SK-N-SH treated with all-trans-retinoic acid at 6 μM for 48 hours (cell line): ENCODE data around the gene AGPAT3.

ENCODE experiments used
- ARNTL ChIP-seq: fragments of 450-650 bp; formaldehyde crosslinking; IDR thresholded peaks from 2 replicates; pipeline ENCODE4 v1.5.0; 2020; ENCODE audit warnings: low read depth, mild to moderate bottlenecking, moderate library complexity, borderline replicate concordance
- CREB5 ChIP-seq: fragments of 250-450 bp; sonication (Bioruptor Pico); IDR thresholded peaks from 2 replicates; pipeline ENCODE4 v1.5.1; 2020; ENCODE audit warnings: low read depth, mild to moderate bottlenecking, moderate library complexity
- ISL1 ChIP-seq: fragments of 250-450 bp; sonication (Bioruptor Pico); IDR thresholded peaks from 2 replicates; pipeline ENCODE4 v2.1.2; 2022; ENCODE audit warnings: mild to moderate bottlenecking, moderate library complexity
- OSR1 ChIP-seq: fragments of 250-450 bp; sonication (Bioruptor Pico); IDR thresholded peaks from 2 replicates; pipeline ENCODE4 v1.8.0; 2022; ENCODE audit warnings: moderate library complexity, mild to moderate bottlenecking, inconsistent platforms
- PATZ1 ChIP-seq: fragments of 250-450 bp; sonication (Bioruptor Pico); IDR thresholded peaks from 2 replicates; pipeline ENCODE4 v1.8.0; 2020; ENCODE audit warnings: mild to moderate bottlenecking, moderate library complexity, borderline replicate concordance
- POU6F1 ChIP-seq: fragments of 250-450 bp; sonication (Bioruptor Pico); IDR thresholded peaks from 2 replicates; pipeline ENCODE4 v1.8.0; 2021; ENCODE audit warnings: low read depth, mild to moderate bottlenecking, moderate library complexity, borderline replicate concordance
- RARB ChIP-seq: fragments of 250-450 bp; sonication (Bioruptor Pico); IDR thresholded peaks from 2 replicates; pipeline ENCODE4 v1.8.0; 2021; ENCODE audit warnings: mild to moderate bottlenecking, moderate library complexity
- SNAI2 ChIP-seq: fragments of 250-450 bp; sonication (Bioruptor Pico); IDR thresholded peaks from 2 replicates; pipeline ENCODE4 v1.5.0; 2020; ENCODE audit warnings: mild to moderate bottlenecking, moderate library complexity
- TOX ChIP-seq: fragments of 250-450 bp; sonication (Bioruptor Pico); IDR thresholded peaks from 2 replicates; pipeline ENCODE4 v1.8.0; 2021; ENCODE audit warnings: mild to moderate bottlenecking, moderate library complexity, borderline replicate concordance
- ZFP3 ChIP-seq: fragments of 250-450 bp; sonication (Bioruptor Pico); IDR thresholded peaks from 2 replicates; pipeline ENCODE4 v1.5.0; 2020; ENCODE audit warnings: mild to moderate bottlenecking, moderate library complexity
- ZNF70 ChIP-seq: fragments of 450-650 bp; formaldehyde crosslinking; IDR thresholded peaks from 2 replicates; pipeline ENCODE4 v1.5.0; 2020; ENCODE audit warnings: mild to moderate bottlenecking, moderate library complexity
- ZNF8 ChIP-seq: fragments of 450-650 bp; formaldehyde crosslinking; IDR thresholded peaks from 2 replicates; pipeline ENCODE4 v1.5.0; 2020; ENCODE audit warnings: mild to moderate bottlenecking, moderate library complexity

GRCh38 chr21:43845386-43845785, 19.6 kb upstream of the AGPAT3 start:
- TF ChIP-seq CREB5 (CRISPR knock-in tag) (no peak), TOX (no peak), RARB (CRISPR knock-in tag) (no peak), ZNF70 (CRISPR knock-in tag) (no peak), SNAI2 (CRISPR knock-in tag) (no peak), PATZ1 (CRISPR knock-in tag) (no peak), ISL1 (no peak), OSR1 (CRISPR knock-in tag) (no peak), ARNTL (CRISPR knock-in tag) (no peak), POU6F1 (CRISPR knock-in tag) (no peak), ZNF8 (no peak), ZFP3 (CRISPR knock-in tag) (no peak)
